MCF 10A (cell line): Measurements from ENCODE around the gene TSPAN16. TPM values are rescaled to one million over a fixed set of nuclear protein-coding genes. Genes with fewer than 3 reads are reported as not detected.
A peak's percentile ranks its signal among the peaks of the same experiment; 100 is the strongest.
"Not testable (repeated sequence)": the region's sequence is repeated elsewhere in the genome, so short reads cannot be mapped to it uniquely, and the experiment has no call there.

ENCODE experiments used
- BruUV-seq: library from RNA; stranded (reverse); fragments of 400-500 nt; replicated peaks from 2 replicates; lab custom pipeline; 2021; lab: Mats Ljungman, UMichigan
- CTCF ChIA-PET: fragments of 300-600 bp; sonication (Branson Sonifier 250); formaldehyde crosslinking; extraction: SDS; loops from one replicate; lab custom pipeline; 2021; ENCODE audit warnings: antibody characterized with exemption, inconsistent platforms; lab: Yijun Ruan, JAX
- POLR2A ChIA-PET: fragments of 300-600, 350-650 bp; sonication (Branson Sonifier 250); formaldehyde crosslinking; extraction: SDS; loops from one replicate; lab custom pipeline; 2020; ENCODE audit warnings: antibody characterized with exemption, inconsistent platforms; lab: Yijun Ruan, JAX
- DNase-seq: peaks from one replicate; pipeline ENCODE4 v3.0.0-alpha.2; 2018; ENCODE audit not compliant: unreplicated experiment
- H3K27ac Mint-ChIP-seq: one replicate; pipeline ENCODE4 v1.8.0; 2022; ENCODE audit warnings: mild to moderate bottlenecking, low read depth, mixed read lengths; ENCODE audit not compliant: unreplicated experiment
- H3K27me3 Mint-ChIP-seq: one replicate; pipeline ENCODE4 v1.8.0; 2022; ENCODE audit warnings: mixed read lengths; ENCODE audit not compliant: insufficient read depth, unreplicated experiment
- H3K36me3 Mint-ChIP-seq: one replicate; pipeline ENCODE4 v1.8.0; 2022; ENCODE audit warnings: mild to moderate bottlenecking, moderate library complexity, mixed read lengths; ENCODE audit not compliant: insufficient read depth, unreplicated experiment
- H3K4me1 Mint-ChIP-seq: one replicate; pipeline ENCODE4 v1.8.0; 2022; ENCODE audit warnings: mixed read lengths; ENCODE audit not compliant: insufficient read depth, unreplicated experiment
- H3K4me3 Mint-ChIP-seq: one replicate; pipeline ENCODE4 v1.8.0; 2022; ENCODE audit warnings: mild to moderate bottlenecking, moderate library complexity, mixed read lengths; ENCODE audit not compliant: unreplicated experiment
- H3K9me3 Mint-ChIP-seq: one replicate; pipeline ENCODE4 v1.8.0; 2022; ENCODE audit warnings: mixed read lengths; ENCODE audit not compliant: unreplicated experiment
- intact Hi-C: fragments of 100-400 bp; cut with micrococcal nuclease; formaldehyde crosslinking; loops from 2 replicates; pipeline ENCODE4 v1.14.1; 2022
- total RNA-seq: library from RNA; stranded (reverse); gene quantifications from 2 replicates; pipeline ENCODE4 v1.2.3, GENCODE V29; 2022
- TF ChIP-seq, protein P1 (sequence below): fragments of 200-600 bp; IDR thresholded peaks from one replicate; pipeline ENCODE4 v1.8.0; 2022; ENCODE audit warnings: antibody characterized with exemption, mild to moderate bottlenecking; ENCODE audit not compliant: unreplicated experiment

The TSPAN16 gene
- total RNA-seq, 1 experiment from 2014 or later, result not detected

- no peaks in the 10 kb centered on the region for H3K36me3 Mint-ChIP-seq
- CTCF ChIA-PET, result interaction anchor here (0.6 kb wide), 1 partner anchor 135 kb away, joined by 3 read pairs; no protein-coding TSS in a partner anchor
- H3K4me1 Mint-ChIP-seq, result peaks cover 30% of the 10 kb centered on the region
- DNase-seq, result no peak
- TF ChIP-seq, protein P1, sequence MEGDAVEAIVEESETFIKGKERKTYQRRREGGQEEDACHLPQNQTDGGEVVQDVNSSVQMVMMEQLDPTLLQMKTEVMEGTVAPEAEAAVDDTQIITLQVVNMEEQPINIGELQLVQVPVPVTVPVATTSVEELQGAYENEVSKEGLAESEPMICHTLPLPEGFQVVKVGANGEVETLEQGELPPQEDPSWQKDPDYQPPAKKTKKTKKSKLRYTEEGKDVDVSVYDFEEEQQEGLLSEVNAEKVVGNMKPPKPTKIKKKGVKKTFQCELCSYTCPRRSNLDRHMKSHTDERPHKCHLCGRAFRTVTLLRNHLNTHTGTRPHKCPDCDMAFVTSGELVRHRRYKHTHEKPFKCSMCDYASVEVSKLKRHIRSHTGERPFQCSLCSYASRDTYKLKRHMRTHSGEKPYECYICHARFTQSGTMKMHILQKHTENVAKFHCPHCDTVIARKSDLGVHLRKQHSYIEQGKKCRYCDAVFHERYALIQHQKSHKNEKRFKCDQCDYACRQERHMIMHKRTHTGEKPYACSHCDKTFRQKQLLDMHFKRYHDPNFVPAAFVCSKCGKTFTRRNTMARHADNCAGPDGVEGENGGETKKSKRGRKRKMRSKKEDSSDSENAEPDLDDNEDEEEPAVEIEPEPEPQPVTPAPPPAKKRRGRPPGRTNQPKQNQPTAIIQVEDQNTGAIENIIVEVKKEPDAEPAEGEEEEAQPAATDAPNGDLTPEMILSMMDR, result no peak
- no TSS peak for BruUV-seq
- no peaks in the 10 kb centered on the region for H3K9me3 Mint-ChIP-seq
- H3K27me3 Mint-ChIP-seq, result no peaks in the 10 kb centered on the region
- H3K4me3 Mint-ChIP-seq, result peak overlapping the region; percentile 96
- no peak overlapping the region for H3K27ac Mint-ChIP-seq
- POLR2A ChIA-PET, result interaction anchor here (1.1 to 5.1 kb wide), 5 partner anchors 8 to 209 kb away, joined by 4 to 88 read pairs (median 11); partner anchors contain the start of genes RAB3D and SWSAP1
- intact Hi-C loops, result loop anchor here (2.0 kb wide), 1 partner anchor 27 kb away; the partner anchor contains the start of gene SWSAP1
Measured at GRCh38 chr19:11347546-11348039, 51.6 kb downstream of the TSPAN16 start.

- no TSS peak for BruUV-seq
- no peak overlapping the region for H3K27ac Mint-ChIP-seq
- CTCF ChIA-PET, result no interaction called here
Measured at GRCh38 chr19:11349171-11349570, 53.2 kb downstream of the TSPAN16 start.

GRCh38 chr19:11354102-11354501 is 58.1 kb downstream of the TSPAN16 start:
- H3K27ac Mint-ChIP-seq, BruUV-seq, H3K9me3 Mint-ChIP-seq, POLR2A ChIA-PET, CTCF ChIA-PET, H3K4me3 Mint-ChIP-seq, H3K36me3 Mint-ChIP-seq, DNase-seq, intact Hi-C loops, H3K27me3 Mint-ChIP-seq: not testable (repeated sequence)
- H3K4me1 Mint-ChIP-seq, result peaks cover 20% of the 10 kb centered on the region

More at GRCh38 chr19:11349171-11349570, 53.2 kb downstream of the TSPAN16 start:
- POLR2A ChIA-PET, result interaction anchor here (0.6 to 1.8 kb wide), 3 partner anchors 25 to 1478 kb away, joined by 3 to 9 read pairs (median 4); partner anchors contain the start of gene SWSAP1
- Mint-ChIP-seq H3K4me1 (peaks cover 30% of the 10 kb centered on the region), H3K9me3 (no peaks in the 10 kb centered on the region), H3K27me3 (no peaks in the 10 kb centered on the region), H3K4me3 (no peak overlapping the region), H3K36me3 (no peaks in the 10 kb centered on the region)
- TF ChIP-seq, protein P1, result no peak
- DNase-seq, result no peak
- intact Hi-C loops, result no loop called here

DNA sequence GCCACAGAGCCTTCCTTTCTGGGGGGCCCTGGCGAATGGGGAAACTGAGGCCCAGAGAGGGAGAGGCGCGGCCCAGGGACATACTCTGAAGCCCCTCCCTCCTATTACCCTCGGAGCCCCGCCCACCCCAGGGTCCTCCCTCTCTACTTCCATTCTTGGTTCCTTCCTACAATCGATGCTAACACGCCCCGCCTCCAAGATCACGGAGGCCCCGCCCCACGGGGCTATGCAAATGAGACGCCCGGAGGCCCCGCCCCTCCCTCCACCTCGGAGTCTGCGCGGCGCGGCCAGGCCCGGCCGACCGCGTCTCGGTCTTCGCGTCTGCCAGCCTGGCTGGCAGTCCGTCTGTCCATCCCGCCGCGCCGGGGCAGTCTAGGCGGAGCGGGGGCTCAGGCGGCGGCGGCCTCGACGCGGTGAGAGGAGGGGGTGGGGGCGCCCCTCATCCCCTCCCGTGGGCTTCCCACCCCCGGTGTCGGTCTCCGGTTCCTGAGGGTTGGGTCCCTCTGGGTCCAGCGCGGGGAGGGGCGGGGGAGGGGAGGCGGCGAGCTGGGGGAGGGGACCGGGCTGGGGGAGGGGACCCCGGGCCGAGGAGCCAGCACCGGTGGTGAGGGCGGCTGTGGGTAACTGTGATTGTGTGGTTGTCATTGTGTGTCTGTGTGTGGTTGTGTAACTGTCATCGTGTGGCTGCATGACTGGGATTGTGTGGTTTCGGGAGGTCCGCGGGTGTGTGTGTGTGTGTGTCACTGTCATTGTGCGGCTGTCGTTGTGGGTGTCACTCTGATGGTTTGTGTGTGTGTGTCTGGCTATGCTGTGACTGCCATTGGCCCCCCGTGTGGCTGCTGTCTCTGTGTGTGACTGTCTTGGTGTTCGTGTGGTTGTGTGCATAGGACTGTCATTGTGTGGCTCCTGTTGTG is 59.5 kb downstream of the TSPAN16 start, which contains the start of gene PLPPR2:
Gene PLPPR2, plus strand, starts transcription at position 273 of the 914 bp plus-strand sequence. CDS start 2,242 bp downstream, outside the sequence.
- H3K36me3 Mint-ChIP-seq, result peaks cover 7% of the 10 kb centered on the region
- intact Hi-C loops, result no loop called here
- POLR2A ChIA-PET, result no interaction called here
- H3K4me3 Mint-ChIP-seq, result peak within 1 kb of the TSS; percentile 83
- no TSS peak for BruUV-seq
- DNase-seq, result peak; percentile 94
- TF ChIP-seq, protein P1, result no peak
- CTCF ChIA-PET, result no interaction called here
- peak within 1 kb of the TSS; percentile 52 for H3K27ac Mint-ChIP-seq
- H3K4me1 Mint-ChIP-seq, result peaks cover 26% of the 10 kb centered on the region
- no peaks in the 10 kb centered on the region for H3K9me3 Mint-ChIP-seq
- no peaks in the 10 kb centered on the region for H3K27me3 Mint-ChIP-seq
